WTC11 (cell line): Measurements from ENCODE around the gene AKT3.

Experiments
- MAX ChIP-seq: sonication (generic); formaldehyde crosslinking; IDR thresholded peaks from 2 replicates; pipeline ENCODE4 v1.8.0; 2022; ENCODE audit warnings: mild to moderate bottlenecking, missing genetic modification reagents
- ZNF232 ChIP-seq: sonication (generic); formaldehyde crosslinking; IDR thresholded peaks from 2 replicates; pipeline ENCODE4 v1.8.0; 2022; ENCODE audit warnings: mild to moderate bottlenecking, missing genetic modification reagents
- TF ChIP-seq, protein P1 (sequence below): fragments of 200-600 bp; IDR thresholded peaks from 2 replicates; pipeline ENCODE4 v1.8.0; 2022; ENCODE audit warnings: antibody characterized with exemption
- TF ChIP-seq, protein P2 (sequence below): sonication (generic); formaldehyde crosslinking; IDR thresholded peaks from 2 replicates; pipeline ENCODE4 v1.8.1; 2023; ENCODE audit warnings: mild to moderate bottlenecking, missing genetic modification reagents

DNA sequence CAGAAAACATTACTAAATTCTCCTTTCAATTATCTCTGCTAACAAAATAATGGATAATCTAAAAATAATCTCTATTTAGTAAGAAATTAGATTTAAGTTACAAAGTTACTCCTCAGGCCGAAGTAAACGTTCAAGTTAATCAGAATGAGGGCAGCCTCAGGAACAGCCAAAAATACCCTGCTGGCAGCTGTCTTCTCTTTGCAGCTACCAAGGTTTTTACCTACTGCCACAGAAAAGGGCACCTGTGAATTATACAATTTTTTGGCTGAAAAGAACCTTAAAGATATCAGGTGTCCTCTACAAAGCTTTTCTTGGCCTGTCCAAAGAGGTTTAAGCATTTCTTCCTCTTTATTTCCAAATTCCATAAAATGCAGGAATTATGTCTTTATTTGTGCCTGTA, 84.4 kb downstream of the AKT3 start:
- TF ChIP-seq MAX (CRISPR knock-in tag) (no peak), ZNF232 (CRISPR knock-in tag) (no peak)
- TF ChIP-seq, protein P1, sequence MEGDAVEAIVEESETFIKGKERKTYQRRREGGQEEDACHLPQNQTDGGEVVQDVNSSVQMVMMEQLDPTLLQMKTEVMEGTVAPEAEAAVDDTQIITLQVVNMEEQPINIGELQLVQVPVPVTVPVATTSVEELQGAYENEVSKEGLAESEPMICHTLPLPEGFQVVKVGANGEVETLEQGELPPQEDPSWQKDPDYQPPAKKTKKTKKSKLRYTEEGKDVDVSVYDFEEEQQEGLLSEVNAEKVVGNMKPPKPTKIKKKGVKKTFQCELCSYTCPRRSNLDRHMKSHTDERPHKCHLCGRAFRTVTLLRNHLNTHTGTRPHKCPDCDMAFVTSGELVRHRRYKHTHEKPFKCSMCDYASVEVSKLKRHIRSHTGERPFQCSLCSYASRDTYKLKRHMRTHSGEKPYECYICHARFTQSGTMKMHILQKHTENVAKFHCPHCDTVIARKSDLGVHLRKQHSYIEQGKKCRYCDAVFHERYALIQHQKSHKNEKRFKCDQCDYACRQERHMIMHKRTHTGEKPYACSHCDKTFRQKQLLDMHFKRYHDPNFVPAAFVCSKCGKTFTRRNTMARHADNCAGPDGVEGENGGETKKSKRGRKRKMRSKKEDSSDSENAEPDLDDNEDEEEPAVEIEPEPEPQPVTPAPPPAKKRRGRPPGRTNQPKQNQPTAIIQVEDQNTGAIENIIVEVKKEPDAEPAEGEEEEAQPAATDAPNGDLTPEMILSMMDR = no peak
- TF ChIP-seq, protein P2, sequence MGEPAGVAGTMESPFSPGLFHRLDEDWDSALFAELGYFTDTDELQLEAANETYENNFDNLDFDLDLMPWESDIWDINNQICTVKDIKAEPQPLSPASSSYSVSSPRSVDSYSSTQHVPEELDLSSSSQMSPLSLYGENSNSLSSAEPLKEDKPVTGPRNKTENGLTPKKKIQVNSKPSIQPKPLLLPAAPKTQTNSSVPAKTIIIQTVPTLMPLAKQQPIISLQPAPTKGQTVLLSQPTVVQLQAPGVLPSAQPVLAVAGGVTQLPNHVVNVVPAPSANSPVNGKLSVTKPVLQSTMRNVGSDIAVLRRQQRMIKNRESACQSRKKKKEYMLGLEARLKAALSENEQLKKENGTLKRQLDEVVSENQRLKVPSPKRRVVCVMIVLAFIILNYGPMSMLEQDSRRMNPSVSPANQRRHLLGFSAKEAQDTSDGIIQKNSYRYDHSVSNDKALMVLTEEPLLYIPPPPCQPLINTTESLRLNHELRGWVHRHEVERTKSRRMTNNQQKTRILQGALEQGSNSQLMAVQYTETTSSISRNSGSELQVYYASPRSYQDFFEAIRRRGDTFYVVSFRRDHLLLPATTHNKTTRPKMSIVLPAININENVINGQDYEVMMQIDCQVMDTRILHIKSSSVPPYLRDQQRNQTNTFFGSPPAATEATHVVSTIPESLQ = no peak
